Measurements from ENCODE around the gene MFSD6L.

DNA sequence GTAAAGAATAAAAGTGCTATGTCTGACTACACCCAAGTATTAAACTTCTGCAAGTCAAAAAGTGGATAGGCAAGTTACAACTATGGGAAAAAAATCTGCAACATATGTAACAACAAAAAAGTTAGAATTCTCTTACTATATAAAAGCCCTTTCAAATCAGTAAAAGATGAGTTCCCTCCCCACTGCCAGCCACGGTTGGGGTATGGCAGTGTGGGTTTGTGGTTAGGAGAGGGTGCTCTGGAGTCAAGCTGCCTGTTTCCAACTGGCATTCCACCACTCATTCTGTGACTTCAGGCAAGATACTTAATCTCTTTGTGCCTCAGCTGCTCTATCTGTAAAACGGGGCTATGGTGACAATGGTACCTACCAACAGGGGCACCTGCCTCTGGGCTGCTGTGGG is 26.6 kb upstream of the MFSD6L start:
- TF ChIP-seq GATA3 (IDR thresholded peaks at IDR 0.05; ENCODE audit: low read depth, low read length) (no peak), GATA2 (IDR thresholded peaks at IDR 0.05; ENCODE audit: low read depth, low read length) (no peak)

Measured in SH-SY5Y (cell line).